Testis (tissue), 3 donors: ENCODE data around the gene ZNF276. TPM values are rescaled to one million over a fixed set of nuclear protein-coding genes. Genes with fewer than 3 reads are reported as not detected.

Experiments
- DNase-seq: peaks from one replicate; pipeline ENCODE4 v3.0.0-alpha.2; 2019
- H3K27ac ChIP-seq, 2 donors: fragments of 200-600 bp; sonication (generic); one replicate each; pipeline ENCODE4 v1.5.1; 2019
- H3K27me3 ChIP-seq: fragments of 200-600 bp; sonication (generic); one replicate; pipeline ENCODE4 v1.5.1; 2019
- H3K36me3 ChIP-seq: fragments of 200-600 bp; sonication (generic); one replicate; pipeline ENCODE4 v1.5.1; 2017; ENCODE audit warnings: low read depth; ENCODE audit errors: missing control alignments
- H3K4me1 ChIP-seq: fragments of 200-600 bp; sonication (generic); one replicate; pipeline ENCODE4 v1.5.1; 2019
- H3K4me3 ChIP-seq, 2 donors: fragments of 200-600 bp; sonication (generic); one replicate each; pipeline ENCODE4 v1.5.1; 2017 to 2019
- H3K9me3 ChIP-seq: fragments of 200-600 bp; sonication (generic); one replicate; pipeline ENCODE4 v1.5.1; 2017
- CTCF ChIP-seq, 3 experiments: fragments of 450-650 bp in 2 of 3; fragments of 200-600 bp in 1 of 3; sonication (generic) in 1 of 3; IDR thresholded peaks; one replicate each; pipeline ENCODE4 v1.5.1; 2016 to 2019; ENCODE audit warnings: antibody characterized with exemption in 3 of 3, mild to moderate bottlenecking in 2 of 3, moderate library complexity in 1 of 3
- POLR2A ChIP-seq: fragments of 450-650 bp; IDR thresholded peaks from one replicate; pipeline ENCODE4 v1.6.1; 2017; ENCODE audit warnings: antibody characterized with exemption, mild to moderate bottlenecking, moderate library complexity
- WGBS, 2 donors: methylation state at CpG; one replicate each; pipeline ENCODE4 v1.1.5; 2018; 5-methylcytosine and 5-hydroxymethylcytosine counted together
- intact Hi-C: fragments of 100-400 bp; cut with DNase I; formaldehyde crosslinking; loops from one replicate; pipeline ENCODE4 v1.15.1; 2023; ENCODE audit warnings: low total_unique reads
- polyA plus RNA-seq: library from polyadenylated mRNA; stranded (reverse); fragments of 350-450 nt; fragmentation: Illumina TruSeq; extraction: RNeasy Lipid Tissue Mini Kit (QIAGEN cat#74804); gene quantifications from one replicate; pipeline ENCODE4 v1.2.3, GENCODE V29; 2014; ENCODE audit warnings: low read depth, low replicate concordance; ENCODE audit not compliant: insufficient read depth
- total RNA-seq, 2 donors: library from RNA; depleted of rRNA; stranded (reverse); fragments of >200 nt; gene quantifications; one replicate each; pipeline ENCODE4 v1.2.3, GENCODE V29; 2016

ZNF276 gene
- total and polyA plus RNA-seq, 3 donors from 2014 or later = 31.0 to 48.4 (median 37.8) TPM

- Histone ChIP-seq H3K4me3 (no peak overlapping the region), H3K27ac (no peak overlapping the region), H3K4me1 (no peaks in the 10 kb centered on the region), H3K9me3 (no peaks in the 10 kb centered on the region), H3K27me3 (no peaks in the 10 kb centered on the region), H3K36me3 (no peaks in the 10 kb centered on the region)
- no peak for DNase-seq
- no peak for TF ChIP-seq CTCF (IDR thresholded peaks at IDR 0.05)
- no peak for TF ChIP-seq POLR2A
- intact Hi-C loops = no loop called here
- 88 to 94% methylated on average over 13 to 18 of the region's 18 CpGs for WGBS, 2 donors
These were observed 8.0 kb downstream of the ZNF276 start for GRCh38 chr16:89729293-89729692.

- DNase-seq = no peak
- intact Hi-C loops = no loop called here
- WGBS, 2 donors = 70 to 74% methylated on average over 9 to 14 of the region's 14 CpGs
- no peaks in the 10 kb centered on the region for H3K9me3 ChIP-seq
- no peak overlapping the region for H3K27ac ChIP-seq
- no peaks in the 10 kb centered on the region for H3K4me1 ChIP-seq
- H3K27me3 ChIP-seq = no peaks in the 10 kb centered on the region
- no peak overlapping the region for H3K4me3 ChIP-seq
- no peaks in the 10 kb centered on the region for H3K36me3 ChIP-seq
- no peak for TF ChIP-seq POLR2A
- no peak for TF ChIP-seq CTCF (IDR thresholded peaks at IDR 0.05)
These were observed 8.7 kb downstream of the ZNF276 start for GRCh38 chr16:89729863-89730593.

DNA sequence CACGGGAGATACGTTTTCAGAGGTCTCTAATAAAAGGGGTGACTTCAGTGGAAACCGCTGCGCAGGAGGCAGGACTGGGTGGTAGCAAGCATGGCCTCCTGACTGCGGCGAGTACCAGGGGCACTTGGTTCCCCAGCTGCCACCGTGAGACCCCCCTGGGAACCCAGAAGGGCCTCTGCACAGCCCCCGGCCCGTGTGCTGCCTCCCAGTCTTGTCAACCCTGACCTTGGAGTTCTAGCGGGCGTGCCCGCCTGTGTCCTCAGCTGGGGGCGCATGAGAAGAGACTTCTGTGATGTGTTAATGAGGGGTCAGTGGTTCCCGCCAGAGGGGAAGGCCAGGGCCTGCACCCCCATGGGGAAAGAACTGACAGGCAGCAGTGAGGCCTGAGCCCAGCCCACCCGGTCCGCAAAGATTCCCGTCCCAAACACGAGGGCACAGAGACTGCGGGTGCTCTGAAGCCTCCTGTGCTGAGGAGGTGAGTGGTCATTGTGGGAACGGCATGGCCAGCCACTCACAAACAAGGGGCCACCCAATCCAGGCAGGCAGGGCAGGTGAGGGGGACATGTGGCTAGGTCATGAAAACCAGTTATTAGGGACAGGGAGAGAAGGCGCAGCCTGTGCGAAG, 9.4 kb downstream of the ZNF276 start:
- no peak overlapping the region for H3K27ac ChIP-seq
- no peaks in the 10 kb centered on the region for H3K27me3 ChIP-seq
- 79 to 86% methylated on average over 19 to 22 of the region's 22 CpGs for WGBS, 2 donors
- H3K4me3 ChIP-seq = no peak overlapping the region
- no peak for DNase-seq
- no peak for TF ChIP-seq CTCF (IDR thresholded peaks at IDR 0.05)
- TF ChIP-seq POLR2A = no peak
- H3K36me3 ChIP-seq = no peaks in the 10 kb centered on the region
- intact Hi-C loops = no loop called here
- H3K9me3 ChIP-seq = no peaks in the 10 kb centered on the region
- no peaks in the 10 kb centered on the region for H3K4me1 ChIP-seq

- TF ChIP-seq CTCF (IDR thresholded peaks at IDR 0.05) = no peak
- no peak for TF ChIP-seq POLR2A
- DNase-seq = no peak
- Histone ChIP-seq H3K36me3 (no peaks in the 10 kb centered on the region), H3K4me3 (no peak overlapping the region), H3K9me3 (no peaks in the 10 kb centered on the region), H3K27ac (no peak overlapping the region), H3K4me1 (no peaks in the 10 kb centered on the region), H3K27me3 (no peaks in the 10 kb centered on the region)
- intact Hi-C loops = no loop called here
- 88 to 91% methylated on average over 24 of the region's 24 CpGs for WGBS, 2 donors
These were observed 11.0 kb downstream of the ZNF276 start for GRCh38 chr16:89732142-89732917.
